K562 (cell line): ENCODE measurements around the gene PGP. TPM values are rescaled to one million over a fixed set of nuclear protein-coding genes. Genes with fewer than 3 reads are reported as not detected.

ENCODE experiments used
- CBFA2T3 ChIP-seq: fragments of 450-650 bp; IDR thresholded peaks from 2 replicates; pipeline ENCODE4 v1.6.1; 2017
- DLX4 ChIP-seq: fragments of 250-450 bp; sonication (Bioruptor Pico); IDR thresholded peaks from 2 replicates; pipeline ENCODE4 v1.6.1; 2021; ENCODE audit warnings: mild to moderate bottlenecking
- EZH2 ChIP-seq: IDR thresholded peaks from 2 replicates; pipeline ENCODE4 v1.6.1; 2012; ENCODE audit warnings: low read depth, mild to moderate bottlenecking, inconsistent platforms, low read length, borderline replicate concordance
- GABPB2 ChIP-seq: fragments of 250-450 bp; sonication (Bioruptor Pico); conservative IDR thresholded peaks from 2 replicates; pipeline ENCODE4 v1.5.1; 2021; ENCODE audit warnings: mild to moderate bottlenecking
- IRF2 ChIP-seq: sonication (generic); formaldehyde crosslinking; IDR thresholded peaks from 2 replicates; pipeline ENCODE4 v1.8.1; 2022; ENCODE audit warnings: mild to moderate bottlenecking, missing genetic modification reagents
- MBD2 ChIP-seq: sonication (generic); IDR thresholded peaks from 2 replicates; pipeline ENCODE4 v1.6.1; 2016; ENCODE audit warnings: low read depth, borderline replicate concordance
- MLX ChIP-seq, 2 experiments: fragments of 450-650 bp in 1 of 2; sonication (generic) in 1 of 2; formaldehyde crosslinking; conservative IDR thresholded peaks; 2 replicates each; pipeline versions ENCODE4 v1.4.0 to v1.8.1; 2020 to 2022; ENCODE audit warnings: mild to moderate bottlenecking in 1 of 2, missing genetic modification reagents in 1 of 2
- NFATC3 ChIP-seq: fragments of 450-650 bp; IDR thresholded peaks from 2 replicates; pipeline ENCODE4 v1.6.1; 2017; ENCODE audit warnings: mild to moderate bottlenecking
- NFE2 ChIP-seq: IDR thresholded peaks from 2 replicates; pipeline ENCODE4 v1.6.1; 2014; ENCODE audit warnings: antibody characterized with exemption, low read depth
- NR4A1 ChIP-seq, 2 experiments: fragments of 250-450 bp in 1 of 2; fragments of 450-650 bp in 1 of 2; sonication (Bioruptor Pico) in 1 of 2; IDR thresholded peaks; 2 replicates each; pipeline versions ENCODE4 v1.4.0 to v1.6.1; 2016 to 2020; ENCODE audit warnings: mild to moderate bottlenecking in 2 of 2, missing compliant biosample characterization in 1 of 2, missing genetic modification characterization in 1 of 2, moderate library complexity in 1 of 2
- PURB ChIP-seq: sonication (generic); formaldehyde crosslinking; IDR thresholded peaks from 2 replicates; pipeline ENCODE4 v1.9.0; 2021; ENCODE audit warnings: low read depth, mild to moderate bottlenecking, missing genetic modification reagents
- RB1 ChIP-seq: fragments of 450-650 bp; IDR thresholded peaks from 2 replicates; pipeline ENCODE4 v1.6.1; 2017; ENCODE audit warnings: low read depth, mild to moderate bottlenecking
- RCOR1 ChIP-seq, 2 experiments: IDR thresholded peaks; 2 replicates each; pipeline ENCODE4 v1.6.1; 2012; ENCODE audit warnings: low read depth in 2 of 2, low read length in 2 of 2, borderline replicate concordance in 1 of 2, improper control_type of control experiment in 1 of 2
- SIN3A ChIP-seq, 2 experiments: fragments of 150-350 bp in 1 of 2; IDR thresholded peaks; 2 replicates each; pipeline ENCODE4 v1.6.1; 2011 to 2016; ENCODE audit warnings: borderline replicate concordance in 2 of 2, low read depth in 2 of 2, low read length in 2 of 2, mild to moderate bottlenecking in 2 of 2, moderate library complexity in 2 of 2; ENCODE audit not compliant: control insufficient read depth in 1 of 2
- SMARCC2 ChIP-seq: fragments of 450-650 bp; IDR thresholded peaks from 2 replicates; pipeline ENCODE4 v1.6.1; 2017; ENCODE audit warnings: antibody characterized with exemption, moderate library complexity, mild to moderate bottlenecking, low read depth
- SP2 ChIP-seq: IDR thresholded peaks from 2 replicates; pipeline ENCODE4 v1.6.1; 2011; ENCODE audit warnings: mild to moderate bottlenecking, low read depth, low read length, moderate library complexity; ENCODE audit not compliant: poor library complexity, severe bottlenecking; ENCODE audit errors: extremely low read depth
- TAF7 ChIP-seq: fragments of 450-650 bp; IDR thresholded peaks from 2 replicates; pipeline ENCODE4 v1.6.1; 2016; ENCODE audit warnings: missing genetic modification characterization, missing compliant biosample characterization
- TAF9B ChIP-seq: fragments of 450-650 bp; IDR thresholded peaks from 2 replicates; pipeline ENCODE4 v1.6.1; 2018; ENCODE audit warnings: mild to moderate bottlenecking; ENCODE audit not compliant: partially characterized antibody
- TAL1 ChIP-seq: fragments of 450-650 bp; IDR thresholded peaks from 2 replicates; pipeline ENCODE4 v1.6.1; 2016; ENCODE audit warnings: mild to moderate bottlenecking
- TCF15 ChIP-seq: fragments of 250-450 bp; sonication (Bioruptor Pico); IDR thresholded peaks from 2 replicates; pipeline ENCODE4 v1.8.0; 2022; ENCODE audit warnings: moderate library complexity, mild to moderate bottlenecking, inconsistent platforms
- TRIM28 ChIP-seq: fragments of 450-650 bp; IDR thresholded peaks from 2 replicates; pipeline ENCODE4 v1.6.1; 2017
- YY1 ChIP-seq, 3 experiments: IDR thresholded peaks; 2 replicates each; pipeline ENCODE4 v1.6.1; 2011; ENCODE audit warnings: low read length in 2 of 3, mild to moderate bottlenecking in 2 of 3, moderate library complexity in 2 of 3, borderline replicate concordance in 1 of 3, control low read depth in 1 of 3, low read depth in 1 of 3; ENCODE audit not compliant: insufficient read depth in 3 of 3, insufficient replicate concordance in 2 of 3, control insufficient read depth in 1 of 3, insufficient read length in 1 of 3; ENCODE audit errors: extremely low read depth in 1 of 3
- ZC3H8 ChIP-seq: fragments of 450-650 bp; IDR thresholded peaks from 2 replicates; pipeline ENCODE4 v1.6.1; 2017
- ZFP1 ChIP-seq: fragments of 450-650 bp; formaldehyde crosslinking; IDR thresholded peaks from 2 replicates; pipeline ENCODE4 v1.4.0; 2020; ENCODE audit warnings: mild to moderate bottlenecking, mixed read lengths
- ZNF3 ChIP-seq: fragments of 250-450 bp; sonication (Bioruptor Pico); IDR thresholded peaks from 2 replicates; pipeline ENCODE4 v1.5.0; 2021; ENCODE audit warnings: mild to moderate bottlenecking, moderate library complexity
- ZNF354B ChIP-seq: fragments of 250-450 bp; sonication (Bioruptor Pico); IDR thresholded peaks from 2 replicates; pipeline ENCODE4 v1.4.0; 2020
- ZNF511 ChIP-seq: sonication (generic); formaldehyde crosslinking; IDR thresholded peaks from 2 replicates; pipeline ENCODE4 v1.8.0; 2022; ENCODE audit warnings: mild to moderate bottlenecking, missing genetic modification reagents
- polyA plus RNA-seq, 8 experiments: library from polyadenylated mRNA; depleted of rRNA in 4 of 8; stranded (reverse) in 5 of 8; unstranded in 3 of 8; fragments of >200 nt; fragmentation: Nextera tagmentation in 2 of 8; fragmentation: Illumina TruSeq in 1 of 8; extraction: Ambion mirVana in 2 of 8; extraction: Trizol in 1 of 8; gene quantifications; 2 replicates each; pipeline versions ENCODE4 v1.2.1 to v1.2.3, GENCODE V29; 2011 to 2014; ENCODE audit warnings: inconsistent platforms in 1 of 8, missing spikeins in 1 of 8
- total RNA-seq, 7 experiments: library from RNA; depleted of rRNA in 6 of 7; stranded (reverse); fragments of >200 nt in 6 of 7; fragmentation: Illumina TruSeq in 2 of 7; extraction: Trizol in 2 of 7; gene quantifications; 2 replicates each; pipeline versions ENCODE4 v1.2.1 to v1.2.3, GENCODE V29; 2011 to 2021; ENCODE audit warnings: low replicate concordance in 1 of 7

The PGP gene
- total and polyA plus RNA-seq, 9 of the 15 experiments (the other 6 are each of a cell fraction or from before 2014, with no cell fraction given): 1.1 to 57.6 (median 19.6) TPM

GRCh38 chr16:2213817-2214718 is 572 bp downstream of the PGP start (continued):
- TF ChIP-seq CBFA2T3: no peak
- TF ChIP-seq TAF7 (tag): no peak
- peak in 1 of 3 experiments; percentile 37 for TF ChIP-seq YY1 (IDR thresholded peaks at IDR 0.05; ENCODE audit: borderline replicate concordance in 1 of 3, control insufficient read depth in 1 of 3, extremely low read depth in 1 of 3, insufficient read depth in 3 of 3, insufficient read length in 1 of 3, insufficient replicate concordance in 2 of 3, low read depth in 1 of 3, low read length in 2 of 3)
- TF ChIP-seq ZNF511 (CRISPR knock-in tag): 0 out of 2 replicates have a peak, but pooled peaks have one; percentile 65
- no peak for TF ChIP-seq NR4A1 (CRISPR knock-in tag; IDR thresholded peaks at IDR 0.05)
- TF ChIP-seq NR4A1 (tag; IDR thresholded peaks at IDR 0.05): no peak
- TF ChIP-seq ZNF3: no peak
- TF ChIP-seq RB1: peak; percentile 59; the same call in 1 of the 2 replicates
- no peak for TF ChIP-seq DLX4 (CRISPR knock-in tag)
- no peak for TF ChIP-seq SP2
- peak; percentile 15; the same call in 1 of the 2 replicates for TF ChIP-seq NFE2
- no peak for TF ChIP-seq MBD2
- TF ChIP-seq SIN3A (IDR thresholded peaks at IDR 0.05; ENCODE audit: borderline replicate concordance in 2 of 2, control insufficient read depth in 1 of 2, low read depth in 2 of 2, low read length in 2 of 2): 0 out of 4 replicates have a peak, but pooled peaks of 1 of the 2 experiments have one; percentile 12
- no peak for TF ChIP-seq NFATC3
- no peak for TF ChIP-seq EZH2
- TF ChIP-seq IRF2 (CRISPR knock-in tag): peak; percentile 22; the same call in 1 of the 2 replicates
- no peak for TF ChIP-seq PURB (CRISPR knock-in tag)
- no peak for TF ChIP-seq SMARCC2
- no peak for TF ChIP-seq ZC3H8
- TF ChIP-seq TCF15: no peak
- TF ChIP-seq ZFP1 (CRISPR knock-in tag): no peak
- TF ChIP-seq ZNF354B (CRISPR knock-in tag): no peak
- TF ChIP-seq MLX (CRISPR knock-in tag; conservative IDR thresholded peaks at IDR 0.05): no peak
- 0 out of 4 replicates have a peak, but pooled peaks of 1 of the 2 experiments have one; percentile 12 for TF ChIP-seq RCOR1 (IDR thresholded peaks at IDR 0.05; ENCODE audit: borderline replicate concordance in 1 of 2, low read depth in 2 of 2, low read length in 2 of 2)
- TF ChIP-seq TAF9B: no peak
- no peak for TF ChIP-seq TRIM28
- TF ChIP-seq GABPB2 (CRISPR knock-in tag): no peak
- no peak for TF ChIP-seq TAL1
